Right forelimb (tissue), 1 donor: Measurements from ENCODE around the gene ATP1B2.
"Not testable (repeated sequence)": the region's sequence is repeated elsewhere in the genome, so short reads cannot be mapped to it uniquely, and the experiment has no call there.

ENCODE experiments used
- DNase-seq: peaks from one replicate; pipeline ENCODE4 v3.0.0-alpha.2; 2018

ATP1B2 gene

GRCh38 chr17:7636163-7636562 is 14.6 kb upstream of the ATP1B2 start:
- no peak for DNase-seq

GRCh38 chr17:7640783-7641182 is 9.9 kb upstream of the ATP1B2 start:
- DNase-seq = no peak

- DNase-seq = not testable (repeated sequence)
Observed at GRCh38 chr17:7641635-7642034, 9.1 kb upstream of the ATP1B2 start.

- DNase-seq = no peak
Observed at GRCh38 chr17:7644775-7645174, 6.0 kb upstream of the ATP1B2 start.

GRCh38 chr17:7646457-7646856 is 4.3 kb upstream of the ATP1B2 start:
- no peak for DNase-seq

GRCh38 chr17:7647018-7647417 is 3.7 kb upstream of the ATP1B2 start:
- no peak for DNase-seq

GRCh38 chr17:7651097-7651664 is 455 bp downstream of the ATP1B2 start:
- no peak for DNase-seq

GRCh38 chr17:7651665-7652387 is 1.1 kb downstream of the ATP1B2 start:
- DNase-seq = peak; percentile 70

GRCh38 chr17:7652388-7653356 is 1.9 kb downstream of the ATP1B2 start:
- no peak for DNase-seq

- DNase-seq = no peak
Observed at GRCh38 chr17:7654832-7655540, 4.3 kb downstream of the ATP1B2 start.

GRCh38 chr17:7655541-7655840 is 4.8 kb downstream of the ATP1B2 start:
- DNase-seq = no peak

- DNase-seq = no peak
Observed at GRCh38 chr17:7656958-7657609, 6.4 kb downstream of the ATP1B2 start.

GRCh38 chr17:7667656-7668406 is 17.1 kb downstream of the ATP1B2 start:
- peak; percentile 55 for DNase-seq

GRCh38 chr17:7668482-7668881 is 17.8 kb downstream of the ATP1B2 start:
- DNase-seq = no peak

- no peak for DNase-seq
Observed at GRCh38 chr17:7673239-7673638, 22.5 kb downstream of the ATP1B2 start.

- DNase-seq = no peak
Observed at GRCh38 chr17:7674934-7675333, 24.2 kb downstream of the ATP1B2 start.

- DNase-seq = no peak
Observed at GRCh38 chr17:7676533-7676932, 25.8 kb downstream of the ATP1B2 start.

- no peak for DNase-seq
Observed at GRCh38 chr17:7677388-7678067, 26.8 kb downstream of the ATP1B2 start.

- DNase-seq = no peak
Observed at GRCh38 chr17:7684851-7685532, 34.3 kb downstream of the ATP1B2 start.

GRCh38 chr17:7685533-7686221 is 35.0 kb downstream of the ATP1B2 start:
- DNase-seq = peak; percentile 94
